Body of pancreas (tissue), 4 donors: Measurements from ENCODE around the gene INSYN2B.

Experiments used
- CTCF ChIP-seq, 7 experiments: fragments of 450-650 bp in 4 of 7; fragments of 200-600 bp in 3 of 7; sonication (generic) in 3 of 7; IDR thresholded peaks; one replicate each; pipeline ENCODE4 v1.5.1; 2016 to 2019; ENCODE audit warnings: antibody characterized with exemption in 7 of 7
- POLR2A ChIP-seq, 3 donors: fragments of 450-650 bp; IDR thresholded peaks; one replicate each; pipeline ENCODE4 v1.6.1; 2016; ENCODE audit warnings: antibody characterized with exemption in 3 of 3, mild to moderate bottlenecking in 2 of 3

GRCh38 chr5:170008376-170008775 is 28.1 kb upstream of the INSYN2B start:
- TF ChIP-seq POLR2A (IDR thresholded peaks at IDR 0.05) (no peak), CTCF (IDR thresholded peaks at IDR 0.05) (no peak)
